Breast epithelium (tissue), 4 donors: ENCODE results near the gene BCAS2. TPM values are rescaled to one million over a fixed set of nuclear protein-coding genes. Genes with fewer than 3 reads are reported as not detected.
A peak's percentile ranks its signal among the peaks of the same experiment; 100 is the strongest.

Experiments
- DNase-seq, 2 donors: peaks; one replicate each; pipeline ENCODE4 v3.0.0-alpha.2; 2019; ENCODE audit warnings: low spot score in 2 of 2
- H3K27ac ChIP-seq, 2 donors: fragments of 200-600 bp; sonication (generic) in 1 of 2; one replicate each; pipeline ENCODE4 v1.5.1; 2016 to 2019; ENCODE audit warnings: mild to moderate bottlenecking in 1 of 2
- H3K27me3 ChIP-seq, 2 donors: fragments of 200-600 bp; sonication (generic) in 1 of 2; one replicate each; pipeline versions ENCODE4 v1.5.1 to v1.6.0; 2017 to 2019; ENCODE audit warnings: control low read depth in 1 of 2, mild to moderate bottlenecking in 1 of 2
- H3K36me3 ChIP-seq: fragments of 200-600 bp; one replicate; pipeline ENCODE4 v1.5.1; 2019
- H3K4me1 ChIP-seq, 2 donors: fragments of 200-600 bp; sonication (generic); one replicate each; pipeline ENCODE4 v1.5.1; 2016 to 2019; ENCODE audit warnings: control low read depth in 1 of 2
- H3K4me3 ChIP-seq, 3 donors: fragments of 200-600 bp; sonication (generic); 1 replicate in 2 of 3; 2 replicates in 1 of 3; pipeline ENCODE4 v1.5.1; 2016 to 2019; ENCODE audit warnings: mild to moderate bottlenecking in 3 of 3, moderate library complexity in 2 of 3
- H3K9me3 ChIP-seq, 2 donors: fragments of 200-600 bp; sonication (generic) in 1 of 2; one replicate each; pipeline ENCODE4 v1.5.1; 2016 to 2019; ENCODE audit warnings: control low read depth in 1 of 2
- POLR2A ChIP-seq: fragments of 450-650 bp; IDR thresholded peaks from one replicate; pipeline ENCODE4 v1.6.1; 2016; ENCODE audit warnings: antibody characterized with exemption, mild to moderate bottlenecking, moderate library complexity
- POLR2AphosphoS5 ChIP-seq, 3 donors: sonication (generic); formaldehyde crosslinking; IDR thresholded peaks; one replicate each; pipeline ENCODE4 v1.6.1; 2017; ENCODE audit warnings: antibody characterized with exemption in 3 of 3
- intact Hi-C: fragments of 100-400 bp; cut with DNase I; formaldehyde crosslinking; loops from one replicate; pipeline ENCODE4 v1.15.1; 2023; ENCODE audit warnings: low total_unique reads
- total RNA-seq, 3 donors: library from RNA; depleted of rRNA; stranded (reverse); fragments of >200 nt; gene quantifications; one replicate each; pipeline ENCODE4 v1.1.0, GENCODE V29; 2016
- TF ChIP-seq, protein P1 (sequence below), 3 donors: fragments of 450-650 bp; IDR thresholded peaks; one replicate each; pipeline ENCODE4 v1.5.1; 2016 to 2017; ENCODE audit warnings: antibody characterized with exemption in 3 of 3, mild to moderate bottlenecking in 3 of 3, moderate library complexity in 3 of 3

The BCAS2 gene
- total RNA-seq, 3 donors from 2014 or later: 46.5 to 48.0 (median 46.9) TPM

- Histone ChIP-seq H3K4me1 (no peaks in the 10 kb centered on the region), H3K4me3 (no peak overlapping the region), H3K36me3 (no peaks in the 10 kb centered on the region), H3K27ac (no peak overlapping the region), H3K9me3 (no peaks in the 10 kb centered on the region), H3K27me3 (no peaks in the 10 kb centered on the region)
- no peak for TF ChIP-seq POLR2AphosphoS5 (IDR thresholded peaks at IDR 0.05)
- TF ChIP-seq, protein P1, sequence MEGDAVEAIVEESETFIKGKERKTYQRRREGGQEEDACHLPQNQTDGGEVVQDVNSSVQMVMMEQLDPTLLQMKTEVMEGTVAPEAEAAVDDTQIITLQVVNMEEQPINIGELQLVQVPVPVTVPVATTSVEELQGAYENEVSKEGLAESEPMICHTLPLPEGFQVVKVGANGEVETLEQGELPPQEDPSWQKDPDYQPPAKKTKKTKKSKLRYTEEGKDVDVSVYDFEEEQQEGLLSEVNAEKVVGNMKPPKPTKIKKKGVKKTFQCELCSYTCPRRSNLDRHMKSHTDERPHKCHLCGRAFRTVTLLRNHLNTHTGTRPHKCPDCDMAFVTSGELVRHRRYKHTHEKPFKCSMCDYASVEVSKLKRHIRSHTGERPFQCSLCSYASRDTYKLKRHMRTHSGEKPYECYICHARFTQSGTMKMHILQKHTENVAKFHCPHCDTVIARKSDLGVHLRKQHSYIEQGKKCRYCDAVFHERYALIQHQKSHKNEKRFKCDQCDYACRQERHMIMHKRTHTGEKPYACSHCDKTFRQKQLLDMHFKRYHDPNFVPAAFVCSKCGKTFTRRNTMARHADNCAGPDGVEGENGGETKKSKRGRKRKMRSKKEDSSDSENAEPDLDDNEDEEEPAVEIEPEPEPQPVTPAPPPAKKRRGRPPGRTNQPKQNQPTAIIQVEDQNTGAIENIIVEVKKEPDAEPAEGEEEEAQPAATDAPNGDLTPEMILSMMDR (IDR thresholded peaks at IDR 0.05): no peak
- no peak for DNase-seq
- intact Hi-C loops: loop anchor here (2.0 kb wide), 1 partner anchor 29 kb away; no protein-coding TSS in a partner anchor
These were observed 20.1 kb downstream of the BCAS2 start for GRCh38 chr1:114561333-114561732.

DNA sequence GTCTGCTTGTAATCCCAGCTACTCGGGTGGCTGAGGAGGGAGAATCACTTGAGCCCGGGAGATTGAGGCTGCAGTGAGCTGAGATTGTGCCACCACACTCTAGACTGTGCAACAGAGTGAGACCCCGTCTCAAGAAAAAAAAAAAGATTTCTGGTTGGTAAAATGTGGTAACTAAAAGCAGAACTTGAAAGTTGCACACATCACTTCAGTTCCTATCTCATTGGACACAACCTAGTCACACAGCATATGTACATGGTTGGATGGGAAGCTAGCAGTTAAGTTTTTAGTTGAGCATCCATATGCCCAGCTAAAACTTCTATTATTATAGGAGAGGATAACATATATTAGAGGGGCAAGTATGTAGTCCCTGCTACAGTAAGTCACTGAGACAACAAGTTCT, 22.1 kb downstream of the BCAS2 start:
- Histone ChIP-seq H3K27ac (no peak overlapping the region), H3K36me3 (no peaks in the 10 kb centered on the region), H3K4me1 (no peaks in the 10 kb centered on the region), H3K9me3 (no peaks in the 10 kb centered on the region), H3K27me3 (no peaks in the 10 kb centered on the region), H3K4me3 (no peak overlapping the region)
- TF ChIP-seq POLR2AphosphoS5 (IDR thresholded peaks at IDR 0.05) (no peak), POLR2A (no peak)
- TF ChIP-seq, protein P1 (IDR thresholded peaks at IDR 0.05): no peak
- DNase-seq: no peak
- intact Hi-C loops: no loop called here

DNA sequence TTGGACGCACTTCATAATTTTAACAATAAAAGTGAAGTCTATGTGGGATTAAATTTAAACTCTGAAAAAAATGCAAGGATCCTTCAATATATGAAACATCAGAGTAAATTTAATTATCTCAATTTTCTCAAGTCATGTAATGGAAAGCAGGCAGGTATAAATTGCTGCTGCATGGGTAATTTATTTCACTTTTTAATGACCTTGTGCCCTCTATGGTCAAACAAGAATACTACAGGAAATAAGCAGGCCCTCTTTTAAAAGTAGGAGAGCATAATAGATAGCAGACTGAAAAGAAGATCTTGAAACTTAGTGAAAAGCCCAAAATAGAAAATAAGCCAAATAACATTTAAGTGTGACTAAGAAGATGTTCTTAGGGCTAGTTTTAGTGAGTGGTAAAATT, 22.9 kb downstream of the BCAS2 start:
- Histone ChIP-seq H3K36me3 (no peaks in the 10 kb centered on the region), H3K9me3 (no peaks in the 10 kb centered on the region), H3K27me3 (no peaks in the 10 kb centered on the region), H3K4me1 (no peaks in the 10 kb centered on the region), H3K27ac (no peak overlapping the region), H3K4me3 (no peak overlapping the region)
- DNase-seq: no peak
- intact Hi-C loops: no loop called here
- no peak for TF ChIP-seq POLR2AphosphoS5 (IDR thresholded peaks at IDR 0.05)
- TF ChIP-seq, protein P1 (IDR thresholded peaks at IDR 0.05): peak in 1 of 3 donors; percentile 20
- TF ChIP-seq POLR2A: no peak

GRCh38 chr1:114554577-114554976, 26.8 kb downstream of the BCAS2 start:
- Histone ChIP-seq H3K9me3 (no peaks in the 10 kb centered on the region), H3K4me1 (no peaks in the 10 kb centered on the region), H3K27ac (no peak overlapping the region), H3K36me3 (no peaks in the 10 kb centered on the region), H3K4me3 (no peak overlapping the region), H3K27me3 (no peaks in the 10 kb centered on the region)
- no peak for DNase-seq
- TF ChIP-seq, protein P1 (IDR thresholded peaks at IDR 0.05): no peak
- TF ChIP-seq POLR2A (no peak), POLR2AphosphoS5 (IDR thresholded peaks at IDR 0.05) (no peak)
- intact Hi-C loops: no loop called here

DNA sequence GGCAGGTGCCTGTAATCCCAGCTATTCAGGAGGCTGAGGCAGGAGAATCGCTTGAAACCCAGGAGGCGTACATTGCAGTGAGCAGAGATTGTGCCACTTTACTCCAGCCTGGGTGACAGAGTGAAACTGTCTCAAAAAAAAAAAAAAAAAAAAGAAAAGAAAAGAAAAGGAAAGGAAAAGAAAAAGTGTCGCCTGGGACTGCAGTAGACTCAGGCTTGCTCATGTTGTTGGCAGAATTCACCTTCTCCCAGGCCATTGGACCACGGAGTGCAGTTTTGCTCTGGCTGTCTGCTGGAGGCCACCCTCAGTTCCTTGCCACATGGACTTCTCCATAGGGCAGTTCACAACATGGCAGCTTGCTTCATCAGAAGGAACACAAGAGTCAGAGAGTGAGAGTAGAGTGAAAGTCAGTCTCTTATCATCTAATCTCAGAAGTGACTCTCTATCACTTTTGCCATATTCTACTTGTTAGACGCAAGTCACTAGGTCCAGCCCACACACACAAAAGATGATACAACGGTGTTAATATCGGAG, 29.2 kb downstream of the BCAS2 start:
- no peaks in the 10 kb centered on the region for H3K36me3 ChIP-seq
- no peak for DNase-seq
- H3K4me1 ChIP-seq: no peaks in the 10 kb centered on the region
- intact Hi-C loops: no loop called here
- no peaks in the 10 kb centered on the region for H3K27me3 ChIP-seq
- no peak overlapping the region for H3K27ac ChIP-seq
- no peak overlapping the region for H3K4me3 ChIP-seq
- TF ChIP-seq POLR2AphosphoS5 (IDR thresholded peaks at IDR 0.05) (no peak), POLR2A (no peak)
- TF ChIP-seq, protein P1 (IDR thresholded peaks at IDR 0.05): no peak
- H3K9me3 ChIP-seq: no peaks in the 10 kb centered on the region
